Measurements from ENCODE around the gene ERI3.

Gene ERI3

GRCh38 chr1:44371206-44371605, 16.1 kb upstream of the ERI3 start:
- DNase-seq (ENCODE audit: insufficient read length, low spot score) (no peak), FAIRE-seq (no peak)
- TF ChIP-seq POLR2A (IDR thresholded peaks at IDR 0.05; ENCODE audit: low read depth, low read length) (no peak), PAX5 (IDR thresholded peaks at IDR 0.05; ENCODE audit: insufficient read depth, low read length, severe bottlenecking) (no peak), POLR2AphosphoS5 (IDR thresholded peaks at IDR 0.05; ENCODE audit: low read depth, low read length) (no peak), TAF1 (IDR thresholded peaks at IDR 0.05; ENCODE audit: low read depth, low read length) (no peak), SPI1 (IDR thresholded peaks at IDR 0.05; ENCODE audit: low read depth, low read length) (no peak), POU2F2 (IDR thresholded peaks at IDR 0.05; ENCODE audit: low read depth, low read length) (no peak)

GRCh38 chr1:44368471-44369151, 13.6 kb upstream of the ERI3 start:
- FAIRE-seq (no peak), DNase-seq (ENCODE audit: insufficient read length, low spot score) (no peak)
- TF ChIP-seq TAF1 (IDR thresholded peaks at IDR 0.05; ENCODE audit: low read depth, low read length) (no peak), POLR2A (IDR thresholded peaks at IDR 0.05; ENCODE audit: low read depth, low read length) (no peak), POLR2AphosphoS5 (IDR thresholded peaks at IDR 0.05; ENCODE audit: low read depth, low read length) (no peak), POU2F2 (IDR thresholded peaks at IDR 0.05; ENCODE audit: low read depth, low read length) (no peak), SPI1 (IDR thresholded peaks at IDR 0.05; ENCODE audit: low read depth, low read length) (no peak), PAX5 (IDR thresholded peaks at IDR 0.05; ENCODE audit: insufficient read depth, low read length, severe bottlenecking) (no peak)

DNA sequence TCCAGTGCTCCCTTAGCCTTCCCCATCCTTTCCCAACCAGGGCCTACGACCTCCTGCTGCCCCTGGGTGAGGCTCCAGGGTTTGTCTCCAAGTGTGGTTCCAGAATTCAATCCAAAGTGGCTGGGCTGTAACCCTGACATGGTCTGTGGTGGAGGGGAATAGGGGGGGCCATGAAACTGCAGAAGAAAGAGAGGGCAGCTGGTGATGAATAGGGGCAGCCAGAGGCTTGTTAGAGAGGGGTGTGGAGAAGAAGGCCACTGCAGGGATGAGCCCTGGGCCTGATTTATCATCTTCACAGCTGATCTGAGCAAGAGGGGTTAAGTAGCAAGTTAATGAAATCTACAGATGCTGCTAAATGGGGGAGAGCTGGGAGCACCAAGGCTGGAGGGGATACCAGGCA, 12.9 kb upstream of the ERI3 start:
- DNase-seq (ENCODE audit: insufficient read length, low spot score) = no peak
- FAIRE-seq = no peak
- no peak for TF ChIP-seq POLR2A (IDR thresholded peaks at IDR 0.05; ENCODE audit: low read depth, low read length)
- TF ChIP-seq TAF1 (IDR thresholded peaks at IDR 0.05; ENCODE audit: low read depth, low read length) = no peak
- TF ChIP-seq PAX5 (IDR thresholded peaks at IDR 0.05; ENCODE audit: insufficient read depth, low read length, severe bottlenecking) = no peak
- no peak for TF ChIP-seq POLR2AphosphoS5 (IDR thresholded peaks at IDR 0.05; ENCODE audit: low read depth, low read length)
- TF ChIP-seq SPI1 (IDR thresholded peaks at IDR 0.05; ENCODE audit: low read depth, low read length) = no peak
- TF ChIP-seq POU2F2 (IDR thresholded peaks at IDR 0.05; ENCODE audit: low read depth, low read length) = no peak

DNA sequence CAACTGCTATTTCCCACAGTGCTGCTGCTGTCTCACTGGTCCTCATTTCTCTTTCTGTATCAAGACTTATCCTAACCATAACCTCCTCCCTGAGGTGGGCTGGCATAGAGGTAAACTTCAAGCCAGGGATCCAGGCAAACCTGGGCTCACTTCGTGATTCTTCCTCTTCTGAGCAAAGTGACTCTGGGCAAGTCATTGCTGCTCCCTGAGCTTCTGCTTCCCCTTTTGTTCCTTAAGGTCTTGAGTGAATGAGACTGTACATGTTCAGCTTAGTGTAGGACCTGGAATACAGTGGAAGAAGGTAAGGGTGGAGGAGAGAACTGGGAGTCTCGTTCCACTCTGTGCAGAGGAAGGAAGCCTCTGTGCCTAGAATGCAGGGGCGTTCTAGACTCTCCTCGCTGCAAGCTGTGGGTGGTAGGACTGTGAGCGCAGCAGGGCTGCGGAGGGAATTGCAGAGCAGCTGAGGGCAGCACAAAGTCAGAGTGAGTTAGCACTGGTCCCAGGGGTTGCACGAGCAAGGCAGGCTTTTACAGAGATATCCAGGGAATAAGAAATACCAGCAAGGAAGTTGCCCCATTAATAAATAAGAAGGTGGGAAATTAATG, 11.4 kb upstream of the ERI3 start:
- FAIRE-seq (no peak), DNase-seq (ENCODE audit: insufficient read length, low spot score) (no peak)
- no peak for TF ChIP-seq POU2F2 (IDR thresholded peaks at IDR 0.05; ENCODE audit: low read depth, low read length)
- TF ChIP-seq POLR2A (IDR thresholded peaks at IDR 0.05; ENCODE audit: low read depth, low read length) = no peak
- no peak for TF ChIP-seq SPI1 (IDR thresholded peaks at IDR 0.05; ENCODE audit: low read depth, low read length)
- TF ChIP-seq PAX5 (IDR thresholded peaks at IDR 0.05; ENCODE audit: insufficient read depth, low read length, severe bottlenecking) = no peak
- no peak for TF ChIP-seq TAF1 (IDR thresholded peaks at IDR 0.05; ENCODE audit: low read depth, low read length)

GRCh38 chr1:44361478-44361877, 6.4 kb upstream of the ERI3 start:
- FAIRE-seq = no peak
- no peak for DNase-seq (ENCODE audit: insufficient read length, low spot score)
- TF ChIP-seq SPI1 (IDR thresholded peaks at IDR 0.05; ENCODE audit: low read depth, low read length) (no peak), POU2F2 (IDR thresholded peaks at IDR 0.05; ENCODE audit: low read depth, low read length) (no peak), POLR2AphosphoS5 (IDR thresholded peaks at IDR 0.05; ENCODE audit: low read depth, low read length) (no peak), TAF1 (IDR thresholded peaks at IDR 0.05; ENCODE audit: low read depth, low read length) (no peak), POLR2A (IDR thresholded peaks at IDR 0.05; ENCODE audit: low read depth, low read length) (no peak), PAX5 (IDR thresholded peaks at IDR 0.05; ENCODE audit: insufficient read depth, low read length, severe bottlenecking) (no peak)

- no peak for TF ChIP-seq POU2F2 (IDR thresholded peaks at IDR 0.05; ENCODE audit: low read depth, low read length)
- TF ChIP-seq POLR2A (IDR thresholded peaks at IDR 0.05; ENCODE audit: low read depth, low read length) = no peak
- no peak for TF ChIP-seq PAX5 (IDR thresholded peaks at IDR 0.05; ENCODE audit: insufficient read depth, low read length, severe bottlenecking)
- no peak for TF ChIP-seq SPI1 (IDR thresholded peaks at IDR 0.05; ENCODE audit: low read depth, low read length)
- TF ChIP-seq TAF1 (IDR thresholded peaks at IDR 0.05; ENCODE audit: low read depth, low read length) = no peak
- no peak for TF ChIP-seq POLR2AphosphoS5 (IDR thresholded peaks at IDR 0.05; ENCODE audit: low read depth, low read length)
- FAIRE-seq = no peak
- DNase-seq (ENCODE audit: insufficient read length, low spot score) = no peak
Observed at GRCh38 chr1:44359234-44359935, 4.3 kb upstream of the ERI3 start.

DNA sequence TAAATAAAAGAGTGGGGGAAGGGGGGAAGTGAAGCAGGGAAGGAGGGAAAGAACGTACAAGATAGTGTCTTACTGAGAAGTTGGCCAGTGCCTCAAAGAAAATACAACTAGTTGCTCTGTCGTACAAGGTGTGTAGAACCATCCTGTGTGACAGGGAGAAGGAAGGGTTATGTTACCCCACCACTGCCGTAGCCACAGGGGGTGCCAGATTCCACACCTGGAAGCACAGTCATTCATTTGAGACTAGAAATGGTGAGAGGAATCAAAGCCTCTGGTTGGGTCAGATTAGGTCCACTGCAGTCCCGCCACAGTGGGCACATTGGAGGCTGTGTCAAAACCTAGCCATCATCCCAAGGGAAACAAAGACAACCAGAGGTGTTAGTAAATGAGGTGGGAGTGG, 2.7 kb upstream of the ERI3 start:
- FAIRE-seq (no peak), DNase-seq (ENCODE audit: insufficient read length, low spot score) (no peak)
- no peak for TF ChIP-seq PAX5 (IDR thresholded peaks at IDR 0.05; ENCODE audit: insufficient read depth, low read length, severe bottlenecking)
- TF ChIP-seq POU2F2 (IDR thresholded peaks at IDR 0.05; ENCODE audit: low read depth, low read length) = no peak
- TF ChIP-seq TAF1 (IDR thresholded peaks at IDR 0.05; ENCODE audit: low read depth, low read length) = no peak
- TF ChIP-seq POLR2A (IDR thresholded peaks at IDR 0.05; ENCODE audit: low read depth, low read length) = no peak
- no peak for TF ChIP-seq POLR2AphosphoS5 (IDR thresholded peaks at IDR 0.05; ENCODE audit: low read depth, low read length)
- no peak for TF ChIP-seq SPI1 (IDR thresholded peaks at IDR 0.05; ENCODE audit: low read depth, low read length)

DNA sequence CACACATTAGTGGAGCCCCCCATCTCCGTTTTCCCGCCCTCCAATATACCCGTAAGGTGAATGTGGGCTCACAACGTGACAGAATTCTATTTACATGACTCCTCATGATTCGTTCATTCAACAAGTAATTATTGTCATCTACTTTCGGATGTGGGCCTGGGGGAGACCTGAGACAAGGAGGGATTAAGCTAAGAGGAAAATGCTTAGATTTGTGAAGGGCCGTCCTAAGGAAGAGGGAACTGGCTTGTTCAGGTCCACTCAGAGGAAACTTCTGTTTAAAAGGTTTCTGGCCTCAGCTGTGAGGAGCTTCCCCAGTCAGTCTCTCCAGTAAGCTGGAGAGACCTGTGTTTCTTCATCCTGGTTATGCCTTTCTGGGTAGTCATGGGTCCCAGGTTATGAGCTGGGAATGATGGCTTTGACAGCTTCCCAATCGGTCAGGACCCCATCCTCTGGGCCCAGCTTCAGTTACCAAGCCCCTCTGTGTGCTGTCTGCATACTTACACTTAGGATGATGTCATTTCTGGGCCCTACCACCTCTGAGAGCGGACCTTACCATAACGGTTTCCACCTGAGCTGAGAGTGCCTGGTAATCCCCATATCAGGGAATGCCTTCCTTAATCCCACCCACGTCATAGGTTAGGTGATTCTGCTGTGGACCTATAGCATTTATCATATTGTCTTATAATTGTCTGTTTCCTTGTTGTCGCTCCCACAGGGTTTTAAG, 687 bp upstream of the ERI3 start:
- TF ChIP-seq POLR2AphosphoS5 (IDR thresholded peaks at IDR 0.05; ENCODE audit: low read depth, low read length) (no peak), POLR2A (IDR thresholded peaks at IDR 0.05; ENCODE audit: low read depth, low read length) (no peak), TAF1 (IDR thresholded peaks at IDR 0.05; ENCODE audit: low read depth, low read length) (0 out of 2 replicates have a peak, but pooled peaks have one; percentile 0), POU2F2 (IDR thresholded peaks at IDR 0.05; ENCODE audit: low read depth, low read length) (no peak), PAX5 (IDR thresholded peaks at IDR 0.05; ENCODE audit: insufficient read depth, low read length, severe bottlenecking) (no peak), SPI1 (IDR thresholded peaks at IDR 0.05; ENCODE audit: low read depth, low read length) (no peak)
- no peak for DNase-seq (ENCODE audit: insufficient read length, low spot score)
- FAIRE-seq = peak; percentile 55
